GM21619 (cell line): ENCODE data around the gene RAX2.
"Not testable (repeated sequence)": the region's sequence is repeated elsewhere in the genome, so short reads cannot be mapped to it uniquely, and the experiment has no call there.

Source experiments
- ATAC-seq: cut with Tn5 transposase; IDR thresholded peaks from one replicate; pipeline ENCODE4 v1.9.1; 2021; ENCODE audit not compliant: unreplicated experiment

Gene RAX2

GRCh38 chr19:3778104-3778867 is 6.3 kb upstream of the RAX2 start:
- ATAC-seq: no peak

GRCh38 chr19:3776479-3777040 is 4.5 kb upstream of the RAX2 start:
- ATAC-seq: no peak

- ATAC-seq: no peak
These were observed 3.8 kb upstream of the RAX2 start for GRCh38 chr19:3775831-3776230.

- no peak for ATAC-seq
These were observed 3.3 kb upstream of the RAX2 start for GRCh38 chr19:3775374-3775711.

- no peak for ATAC-seq
These were observed 2.8 kb upstream of the RAX2 start for GRCh38 chr19:3774621-3775373.

GRCh38 chr19:3773814-3774515 is 1.9 kb upstream of the RAX2 start:
- ATAC-seq: no peak

- no peak for ATAC-seq
These were observed 775 bp downstream of the RAX2 start for GRCh38 chr19:3771000-3771905.

GRCh38 chr19:3770136-3770999 is 1.7 kb downstream of the RAX2 start:
- ATAC-seq: no peak

GRCh38 chr19:3769494-3769893 is 2.5 kb downstream of the RAX2 start:
- ATAC-seq: no peak

GRCh38 chr19:3768748-3769099 is 3.3 kb downstream of the RAX2 start:
- no peak for ATAC-seq

- no peak for ATAC-seq
These were observed 3.8 kb downstream of the RAX2 start for GRCh38 chr19:3768015-3768747.

- no peak for ATAC-seq
These were observed 5.0 kb downstream of the RAX2 start for GRCh38 chr19:3767050-3767449.

- ATAC-seq: no peak
These were observed 5.5 kb downstream of the RAX2 start for GRCh38 chr19:3766520-3766919.

- not testable (repeated sequence) for ATAC-seq
These were observed 6.3 kb downstream of the RAX2 start for GRCh38 chr19:3765757-3766156.

GRCh38 chr19:3765121-3765520 is 6.9 kb downstream of the RAX2 start:
- no peak for ATAC-seq

GRCh38 chr19:3762501-3763459 is 9.2 kb downstream of the RAX2 start, which contains the start of gene MRPL54:
Gene MRPL54 (plus strand): TSS chr19:3762682. CDS start chr19:3762701, 19 bp downstream.
- peak; percentile 60 for ATAC-seq

GRCh38 chr19:3762130-3762473 is 9.9 kb downstream of the RAX2 start:
- no peak for ATAC-seq
